Liver (tissue), 9 donors: ENCODE data around the gene GMEB2. TPM values are rescaled to one million over a fixed set of nuclear protein-coding genes. Genes with fewer than 3 reads are reported as not detected.

Source experiments
- DNase-seq: peaks from one replicate; pipeline ENCODE4 v3.0.0-alpha.2; 2017; ENCODE audit warnings: low spot score
- H3K27ac ChIP-seq, 2 donors: one replicate each; pipeline ENCODE4 v1.7.0; 2013; ENCODE audit warnings: inconsistent platforms in 2 of 2, low read length in 2 of 2, control low read depth in 1 of 2, low read depth in 1 of 2, mild to moderate bottlenecking in 1 of 2
- H3K27me3 ChIP-seq, 4 donors: one replicate each; pipeline versions ENCODE4 v1.6.1 to v1.7.0; 2013; ENCODE audit warnings: low read length in 3 of 4, inconsistent platforms in 1 of 4, mild to moderate bottlenecking in 1 of 4, moderate library complexity in 1 of 4; ENCODE audit not compliant: control insufficient read depth in 4 of 4, insufficient read depth in 4 of 4
- H3K36me3 ChIP-seq, 4 donors: one replicate each; pipeline versions ENCODE4 v1.6.1 to v1.7.0; 2013; ENCODE audit warnings: low read length in 3 of 4, mild to moderate bottlenecking in 3 of 4, low read depth in 1 of 4, moderate library complexity in 1 of 4; ENCODE audit not compliant: control insufficient read depth in 4 of 4, insufficient read depth in 3 of 4
- H3K4me1 ChIP-seq, 4 donors: one replicate each; pipeline versions ENCODE4 v1.6.1 to v1.7.0; 2013; ENCODE audit warnings: low read length in 3 of 4, mild to moderate bottlenecking in 3 of 4, moderate library complexity in 1 of 4; ENCODE audit not compliant: control insufficient read depth in 4 of 4, insufficient read depth in 4 of 4
- H3K4me3 ChIP-seq, 3 donors: one replicate each; pipeline versions ENCODE4 v1.6.1 to v1.7.0; 2013; ENCODE audit warnings: low read length in 3 of 3, control low read depth in 1 of 3, low read depth in 1 of 3, mild to moderate bottlenecking in 1 of 3
- H3K9ac ChIP-seq, 2 donors: one replicate each; pipeline ENCODE4 v1.7.0; 2013; ENCODE audit warnings: low read length in 2 of 2, mild to moderate bottlenecking in 2 of 2, moderate library complexity in 2 of 2, control low read depth in 1 of 2, low read depth in 1 of 2
- H3K9me3 ChIP-seq, 4 donors: one replicate each; pipeline versions ENCODE4 v1.6.1 to v1.7.0; 2013; ENCODE audit warnings: low read length in 3 of 4; ENCODE audit not compliant: control insufficient read depth in 4 of 4
- ATF3 ChIP-seq: IDR thresholded peaks from 2 replicates; pipeline ENCODE4 v1.6.1; 2016; ENCODE audit warnings: antibody characterized with exemption
- CTCF ChIP-seq: fragments of 150-350 bp; IDR thresholded peaks from 2 replicates; pipeline ENCODE4 v1.5.1; 2017; ENCODE audit warnings: improper control_type of control experiment, low read depth, low read length; ENCODE audit not compliant: missing input control
- EGR1 ChIP-seq, 2 donors: IDR thresholded peaks; 2 replicates each; pipeline ENCODE4 v1.6.1; 2016 to 2018; ENCODE audit warnings: antibody characterized with exemption in 2 of 2, low read depth in 2 of 2
- FOXA1 ChIP-seq: IDR thresholded peaks from 2 replicates; pipeline ENCODE4 v1.6.1; 2016; ENCODE audit warnings: antibody characterized with exemption
- FOXA2 ChIP-seq: IDR thresholded peaks from 2 replicates; pipeline ENCODE4 v1.6.1; 2016; ENCODE audit warnings: antibody characterized with exemption
- GABPA ChIP-seq, 2 donors: IDR thresholded peaks in 1 of 2; conservative IDR thresholded peaks in 1 of 2; 2 replicates each; pipeline ENCODE4 v1.6.1; 2016; ENCODE audit warnings: antibody characterized with exemption in 2 of 2, mild to moderate bottlenecking in 1 of 2, moderate library complexity in 1 of 2
- HNF4A ChIP-seq, 2 donors: conservative IDR thresholded peaks; 2 replicates each; pipeline ENCODE4 v1.6.1; 2016; ENCODE audit warnings: antibody characterized with exemption in 2 of 2, mild to moderate bottlenecking in 2 of 2
- HNF4G ChIP-seq: IDR thresholded peaks from 2 replicates; pipeline ENCODE4 v1.6.1; 2016; ENCODE audit warnings: antibody characterized with exemption
- JUND ChIP-seq, 2 donors: IDR thresholded peaks; 2 replicates each; pipeline ENCODE4 v1.6.1; 2016; ENCODE audit warnings: antibody characterized with exemption in 2 of 2
- MAX ChIP-seq: IDR thresholded peaks from 2 replicates; pipeline ENCODE4 v1.6.1; 2016; ENCODE audit warnings: antibody characterized with exemption
- NR2F2 ChIP-seq: IDR thresholded peaks from 2 replicates; pipeline ENCODE4 v1.6.1; 2016; ENCODE audit warnings: antibody characterized with exemption
- RAD21 ChIP-seq, 2 donors: IDR thresholded peaks; 2 replicates each; pipeline ENCODE4 v1.6.1; 2016; ENCODE audit warnings: antibody characterized with exemption in 2 of 2, mild to moderate bottlenecking in 2 of 2
- REST ChIP-seq: IDR thresholded peaks from 2 replicates; pipeline ENCODE4 v1.6.1; 2016; ENCODE audit warnings: antibody characterized with exemption, mild to moderate bottlenecking
- RXRA ChIP-seq, 2 donors: IDR thresholded peaks; 2 replicates each; pipeline ENCODE4 v1.6.1; 2017 to 2018; ENCODE audit warnings: antibody characterized with exemption in 2 of 2, mild to moderate bottlenecking in 1 of 2
- SP1 ChIP-seq: IDR thresholded peaks from 2 replicates; pipeline ENCODE4 v1.6.1; 2018; ENCODE audit warnings: antibody characterized with exemption, mild to moderate bottlenecking
- TAF1 ChIP-seq: conservative IDR thresholded peaks from 2 replicates; pipeline ENCODE4 v1.6.1; 2016; ENCODE audit warnings: antibody characterized with exemption, mild to moderate bottlenecking
- YY1 ChIP-seq: IDR thresholded peaks from 2 replicates; pipeline ENCODE4 v1.6.1; 2016; ENCODE audit warnings: antibody characterized with exemption, mild to moderate bottlenecking
- ZBTB33 ChIP-seq: IDR thresholded peaks from 2 replicates; pipeline ENCODE4 v1.6.1; 2016; ENCODE audit warnings: antibody characterized with exemption
- WGBS: extraction: QIAGEN DNeasy Blood & Tissue Kit; methylation state at CpG from one replicate; pipeline ENCODE4 v1.1.7; 2013; 5-methylcytosine and 5-hydroxymethylcytosine counted together
- polyA plus RNA-seq, 2 donors: library from polyadenylated mRNA; stranded (reverse) in 1 of 2; unstranded in 1 of 2; fragments of 200-250 nt in 1 of 2; fragments of >200 nt in 1 of 2; fragmentation: Nextera tagmentation in 1 of 2; extraction: Ambion mirVana in 1 of 2; gene quantifications; one replicate each; pipeline versions ENCODE4 v1.2.1 to v1.2.3, GENCODE V29; 2013 to 2015
- total RNA-seq, 2 donors: library from RNA; depleted of rRNA; stranded (reverse); fragments of >200 nt; gene quantifications; one replicate each; pipeline ENCODE4 v1.2.3, GENCODE V29; 2014
- donor health status: healthy.
- donor health status: healthy.
- donor health status: healthy.
- donor health status: healthy.
- donor health status: healthy.

Gene GMEB2
- total and polyA plus RNA-seq, 4 donors: 1.3 to 8.6 (median 5.3) TPM

- TF ChIP-seq ZBTB33: no peak
- TF ChIP-seq HNF4G: no peak
Measured at GRCh38 chr20:63597651-63598478, 29.0 kb downstream of the GMEB2 start (continued).

- WGBS: 97% methylated on average over 6 of the region's 6 CpGs
- H3K36me3 ChIP-seq: peaks cover 9 to 57% (median 12%) of the 10 kb centered on the region in 4 donors
Measured at GRCh38 chr20:63596423-63596822, 30.5 kb downstream of the GMEB2 start.

More at GRCh38 chr20:63596423-63596822, 30.5 kb downstream of the GMEB2 start:
- no peaks in the 10 kb centered on the region for H3K27me3 ChIP-seq
- H3K27ac ChIP-seq: no peak overlapping the region
- TF ChIP-seq FOXA1: no peak
- no peak for TF ChIP-seq RXRA (IDR thresholded peaks at IDR 0.05)
- TF ChIP-seq YY1: no peak
- TF ChIP-seq MAX: no peak
- no peak for TF ChIP-seq ATF3
- no peak for TF ChIP-seq TAF1
- no peak for TF ChIP-seq ZBTB33
- no peak for TF ChIP-seq SP1
- TF ChIP-seq REST: no peak
- TF ChIP-seq FOXA2: no peak
- no peak for TF ChIP-seq CTCF
- TF ChIP-seq NR2F2: no peak
- no peak for TF ChIP-seq HNF4A (conservative IDR thresholded peaks at IDR 0.05)
- TF ChIP-seq HNF4G: no peak
- no peak for TF ChIP-seq RAD21 (IDR thresholded peaks at IDR 0.05)
- no peak for TF ChIP-seq JUND (IDR thresholded peaks at IDR 0.05)
- TF ChIP-seq GABPA (IDR thresholded peaks at IDR 0.05 in 1 of 2, conservative IDR thresholded peaks at IDR 0.05 in 1 of 2): no peak
- no peak for TF ChIP-seq EGR1 (IDR thresholded peaks at IDR 0.05; ENCODE audit: low read depth in 2 of 2)
- no peak overlapping the region for H3K9ac ChIP-seq
- H3K9me3 ChIP-seq: no peaks in the 10 kb centered on the region
- H3K4me3 ChIP-seq: no peak overlapping the region
- DNase-seq: no peak
- no peaks in the 10 kb centered on the region for H3K4me1 ChIP-seq
